Fibroblast of upper back skin (primary cell): ENCODE results near the gene VPS18.

Experiments used
- DNase-seq: peaks from one replicate; pipeline ENCODE4 v3.0.0-alpha.2; 2013

The VPS18 gene

DNA sequence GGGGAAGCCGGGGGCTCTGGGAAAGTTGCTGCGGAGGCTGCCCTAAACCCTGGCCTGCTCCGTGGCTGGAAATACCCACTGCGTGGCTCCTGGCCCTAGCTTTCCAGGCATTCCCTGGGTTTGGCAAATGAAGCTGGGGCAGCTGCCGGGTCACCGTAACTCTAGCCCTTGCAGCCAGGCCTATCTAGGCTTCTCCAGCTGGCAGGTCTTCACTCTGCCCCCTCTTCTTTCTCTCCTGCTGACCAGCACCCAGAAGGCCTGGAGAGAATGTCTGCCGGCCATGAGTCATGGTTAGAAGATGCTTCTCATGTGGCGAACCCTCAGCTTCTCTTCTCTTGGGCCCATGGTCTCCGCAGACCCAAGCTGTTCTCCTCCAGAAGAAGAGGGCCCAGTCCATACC, 29.3 kb downstream of the VPS18 start:
- DNase-seq: no peak

GRCh38 chr15:40925495-40925862, 31.2 kb downstream of the VPS18 start:
- DNase-seq: no peak

GRCh38 chr15:40925863-40926658, 31.8 kb downstream of the VPS18 start:
- DNase-seq: no peak

GRCh38 chr15:40926659-40927494, 32.6 kb downstream of the VPS18 start:
- DNase-seq: no peak

GRCh38 chr15:40927495-40927872, 33.2 kb downstream of the VPS18 start:
- no peak for DNase-seq

DNA sequence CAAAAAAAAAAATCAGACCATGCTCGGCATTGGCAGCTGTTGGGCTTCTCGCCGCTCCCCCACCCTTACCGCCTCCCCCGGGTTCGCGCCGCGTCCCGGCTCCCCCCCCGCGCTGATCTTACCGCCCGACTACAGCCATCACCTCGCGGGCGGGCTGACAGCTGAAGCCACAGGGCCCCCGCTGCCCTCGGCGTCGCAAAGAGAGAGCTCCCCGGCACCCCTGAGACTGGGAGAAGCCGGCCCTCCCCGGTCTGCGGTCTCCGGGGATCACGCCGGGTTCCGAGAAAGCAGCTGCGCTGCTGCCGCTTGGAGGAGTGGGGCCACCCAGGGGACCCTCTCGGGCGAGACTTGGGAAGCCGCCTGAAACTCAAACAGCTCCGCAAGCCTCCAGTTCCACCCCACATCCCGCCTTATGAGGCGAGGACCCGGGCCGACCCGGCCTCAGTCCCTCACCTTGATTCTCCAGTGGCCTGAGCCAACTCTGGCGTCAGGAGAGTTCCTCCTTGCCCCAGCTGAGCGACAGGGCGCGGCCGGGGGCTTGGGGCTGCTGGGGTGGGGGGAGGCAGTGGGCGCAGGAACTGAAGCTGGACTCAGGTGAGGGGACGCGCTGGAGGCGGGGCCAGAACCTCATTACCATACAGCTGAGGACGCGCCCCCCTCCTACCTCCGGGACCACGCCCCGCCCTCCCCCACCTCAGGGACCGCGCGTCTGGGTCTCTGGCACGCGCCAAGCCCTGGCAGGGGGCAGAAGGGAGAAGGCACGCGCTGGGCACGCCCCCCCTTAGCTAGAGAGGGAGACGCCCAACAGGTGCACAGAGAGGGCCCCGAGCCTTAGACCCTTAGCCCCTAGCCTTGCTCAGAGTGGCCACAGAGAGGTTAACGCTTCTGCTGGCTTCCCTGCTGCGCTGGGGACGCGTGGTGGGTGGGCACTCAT, 33.9 kb downstream of the VPS18 start:
- DNase-seq: no peak

DNA sequence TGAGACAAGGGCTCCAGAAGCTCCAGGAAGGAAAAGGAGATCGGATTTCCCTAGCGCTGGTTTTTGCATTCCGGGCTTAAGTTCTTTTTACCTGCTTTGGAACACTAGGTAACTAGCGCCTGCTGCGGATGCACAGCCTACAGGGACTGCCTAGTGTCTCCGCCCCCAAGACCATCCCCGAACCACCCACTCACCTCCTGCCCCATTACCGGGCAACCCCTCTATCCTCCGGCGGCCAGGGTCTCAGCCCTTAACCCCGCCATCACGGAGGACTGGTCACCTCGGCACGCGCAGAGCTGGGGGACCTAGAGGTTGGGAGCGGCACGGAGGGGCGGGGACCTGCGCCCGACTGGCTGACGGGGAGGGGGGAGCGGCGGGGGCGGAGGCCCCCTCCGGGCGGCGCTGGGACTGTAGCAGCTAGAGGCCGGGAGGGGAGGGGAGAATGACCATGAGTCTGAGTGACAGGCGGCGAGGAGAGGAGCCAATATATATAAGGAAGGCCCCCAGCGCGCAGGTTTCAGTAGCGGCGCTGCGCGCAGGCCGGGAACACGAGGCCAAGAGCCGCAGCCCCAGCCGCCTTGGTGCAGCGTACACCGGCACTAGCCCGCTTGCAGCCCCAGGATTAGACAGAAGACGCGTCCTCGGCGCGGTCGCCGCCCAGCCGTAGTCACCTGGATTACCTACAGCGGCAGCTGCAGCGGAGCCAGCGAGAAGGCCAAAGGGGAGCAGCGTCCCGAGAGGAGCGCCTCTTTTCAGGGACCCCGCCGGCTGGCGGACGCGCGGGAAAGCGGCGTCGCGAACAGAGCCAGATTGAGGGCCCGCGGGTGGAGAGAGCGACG, 34.8 kb downstream of the VPS18 start, which contains the start of gene DLL4:
TSS of gene DLL4 (plus strand) at position 520 of the 839 bp plus-strand sequence. CDS start 329 bp downstream, outside the sequence.
- no peak for DNase-seq

- DNase-seq: no peak
Observed at GRCh38 chr15:40929660-40930429, 35.6 kb downstream of the VPS18 start.

DNA sequence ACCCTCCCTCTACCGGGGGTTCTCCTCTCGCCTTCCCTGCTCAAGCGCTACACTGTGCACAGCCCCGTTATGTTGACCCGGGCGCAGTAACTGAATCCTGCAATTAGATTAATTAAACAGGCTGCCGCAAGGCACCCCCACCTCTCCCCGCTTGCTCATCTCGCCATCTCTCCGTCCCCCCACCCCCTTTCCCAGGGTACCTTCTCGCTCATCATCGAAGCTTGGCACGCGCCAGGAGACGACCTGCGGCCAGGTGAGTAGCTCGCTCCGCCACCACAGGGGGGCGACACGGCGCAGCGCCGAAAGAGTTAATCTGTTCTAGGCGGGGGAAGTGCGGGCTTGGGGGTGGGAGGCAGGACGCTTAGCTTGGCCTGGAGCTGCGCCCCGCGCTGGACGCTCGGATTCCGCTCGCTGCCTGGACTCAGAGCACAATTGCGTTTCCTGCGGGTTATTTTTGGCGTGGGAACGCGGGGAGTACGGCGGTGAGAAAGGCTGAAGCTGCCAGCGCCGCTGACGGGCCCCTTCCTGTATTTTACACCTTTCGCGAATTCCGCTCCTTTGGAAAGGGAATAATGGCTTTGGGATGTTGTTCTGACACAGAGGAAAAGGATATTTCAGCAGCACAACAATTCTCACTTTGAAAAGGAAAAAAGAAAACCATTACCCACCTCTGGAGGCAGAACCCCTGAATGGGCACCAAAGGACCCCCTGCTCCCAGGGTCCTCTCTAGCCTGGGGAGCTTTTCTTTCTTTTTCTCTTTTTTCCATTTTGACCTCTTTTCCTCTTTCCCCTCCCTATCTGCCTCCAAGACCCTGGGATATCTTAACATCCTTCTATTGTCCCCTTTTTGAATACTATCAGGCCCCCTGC, 36.4 kb downstream of the VPS18 start:
- no peak for DNase-seq

- no peak for DNase-seq
Observed at GRCh38 chr15:40931300-40932142, 37.3 kb downstream of the VPS18 start.

DNA sequence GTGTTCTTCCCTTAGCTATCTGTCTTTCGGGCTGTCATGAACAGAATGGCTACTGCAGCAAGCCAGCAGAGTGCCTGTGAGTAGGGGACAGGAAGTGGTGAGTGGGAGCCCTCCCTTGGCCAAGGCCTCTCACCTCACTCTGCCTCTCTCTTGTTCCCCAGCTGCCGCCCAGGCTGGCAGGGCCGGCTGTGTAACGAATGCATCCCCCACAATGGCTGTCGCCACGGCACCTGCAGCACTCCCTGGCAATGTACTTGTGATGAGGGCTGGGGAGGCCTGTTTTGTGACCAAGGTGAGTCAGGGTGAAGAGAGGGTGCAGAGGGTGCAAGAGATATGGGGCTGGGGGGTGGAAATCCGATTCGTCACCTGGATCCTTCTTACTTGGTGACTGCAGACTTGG, 37.9 kb downstream of the VPS18 start:
- DNase-seq: no peak

GRCh38 chr15:40932649-40933516, 38.6 kb downstream of the VPS18 start:
- no peak for DNase-seq

DNA sequence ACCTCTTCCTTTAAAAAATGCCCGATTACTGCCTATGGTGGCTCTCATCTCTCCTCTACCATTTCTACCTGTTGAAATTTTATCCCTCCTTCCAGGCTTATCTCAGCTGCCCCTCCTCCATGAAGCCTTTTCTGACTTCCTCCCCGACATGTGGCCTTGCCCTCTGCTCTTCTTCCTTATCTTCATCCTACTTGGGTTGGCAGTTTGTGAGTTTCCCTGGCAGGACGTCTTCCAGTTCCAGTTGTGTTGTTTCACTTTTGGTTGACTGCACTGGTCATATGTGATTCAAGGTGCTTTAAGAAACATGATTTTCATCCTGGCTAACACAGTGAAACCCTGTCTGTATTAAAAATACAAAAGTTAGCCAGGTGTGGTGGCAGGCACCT, 39.3 kb downstream of the VPS18 start:
- DNase-seq: no peak

DNA sequence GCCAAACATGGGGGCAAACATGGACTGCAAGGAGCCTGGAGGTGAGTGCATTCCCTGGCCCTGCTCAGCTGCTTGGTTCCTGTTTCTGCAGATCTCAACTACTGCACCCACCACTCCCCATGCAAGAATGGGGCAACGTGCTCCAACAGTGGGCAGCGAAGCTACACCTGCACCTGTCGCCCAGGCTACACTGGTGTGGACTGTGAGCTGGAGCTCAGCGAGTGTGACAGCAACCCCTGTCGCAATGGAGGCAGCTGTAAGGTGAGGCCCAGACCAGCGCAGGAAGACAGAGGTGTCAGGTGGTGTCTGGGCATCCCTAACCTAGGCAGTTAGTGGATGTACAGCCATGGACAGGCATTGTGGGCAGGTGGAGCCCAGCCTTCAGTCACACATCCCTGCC, 40.2 kb downstream of the VPS18 start:
- DNase-seq: no peak

DNA sequence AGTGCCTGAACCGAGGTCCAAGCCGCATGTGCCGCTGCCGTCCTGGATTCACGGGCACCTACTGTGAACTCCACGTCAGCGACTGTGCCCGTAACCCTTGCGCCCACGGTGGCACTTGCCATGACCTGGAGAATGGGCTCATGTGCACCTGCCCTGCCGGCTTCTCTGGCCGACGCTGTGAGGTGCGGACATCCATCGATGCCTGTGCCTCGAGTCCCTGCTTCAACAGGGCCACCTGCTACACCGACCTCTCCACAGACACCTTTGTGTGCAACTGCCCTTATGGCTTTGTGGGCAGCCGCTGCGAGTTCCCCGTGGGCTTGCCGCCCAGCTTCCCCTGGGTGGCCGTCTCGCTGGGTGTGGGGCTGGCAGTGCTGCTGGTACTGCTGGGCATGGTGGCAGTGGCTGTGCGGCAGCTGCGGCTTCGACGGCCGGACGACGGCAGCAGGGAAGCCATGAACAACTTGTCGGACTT, 42.0 kb downstream of the VPS18 start:
- no peak for DNase-seq

DNA sequence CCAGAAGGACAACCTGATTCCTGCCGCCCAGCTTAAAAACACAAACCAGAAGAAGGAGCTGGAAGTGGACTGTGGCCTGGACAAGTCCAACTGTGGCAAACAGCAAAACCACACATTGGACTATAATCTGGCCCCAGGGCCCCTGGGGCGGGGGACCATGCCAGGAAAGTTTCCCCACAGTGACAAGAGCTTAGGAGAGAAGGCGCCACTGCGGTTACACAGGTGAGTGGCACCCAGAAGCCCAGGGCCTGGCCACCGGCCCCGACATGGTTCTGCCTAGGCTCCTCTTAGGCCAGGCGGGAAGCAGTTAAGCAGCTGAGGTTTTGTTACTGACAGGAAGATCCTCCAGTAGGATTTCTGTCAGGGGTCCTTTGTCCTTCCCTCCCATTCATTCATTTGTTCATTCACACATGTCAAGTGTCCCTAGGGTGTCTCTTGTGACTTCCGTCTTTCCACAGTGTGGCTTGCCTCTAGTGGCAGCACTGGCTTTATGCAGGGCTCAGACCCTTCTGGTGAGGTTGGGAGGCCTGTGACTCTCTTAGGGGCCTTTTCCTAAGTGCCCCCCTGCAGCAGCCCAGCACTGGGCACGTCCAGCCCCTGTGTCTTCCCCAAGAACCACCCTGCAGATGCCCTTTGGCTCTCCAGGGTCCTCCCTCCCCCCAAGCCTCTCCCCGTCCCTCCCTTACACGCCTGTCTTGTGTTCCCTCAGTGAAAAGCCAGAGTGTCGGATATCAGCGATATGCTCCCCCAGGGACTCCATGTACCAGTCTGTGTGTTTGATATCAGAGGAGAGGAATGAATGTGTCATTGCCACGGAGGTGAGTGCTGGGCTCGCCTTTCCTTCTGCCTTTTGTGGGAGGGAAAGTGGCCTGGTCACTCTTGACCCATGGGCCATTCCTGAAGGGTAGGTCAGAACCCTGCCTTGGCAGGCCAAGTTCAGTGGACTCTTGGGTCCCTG, 42.7 kb downstream of the VPS18 start:
- peak; percentile 62 for DNase-seq
